ENCODE data around the gene ANKRD50.

Gene ANKRD50

DNA sequence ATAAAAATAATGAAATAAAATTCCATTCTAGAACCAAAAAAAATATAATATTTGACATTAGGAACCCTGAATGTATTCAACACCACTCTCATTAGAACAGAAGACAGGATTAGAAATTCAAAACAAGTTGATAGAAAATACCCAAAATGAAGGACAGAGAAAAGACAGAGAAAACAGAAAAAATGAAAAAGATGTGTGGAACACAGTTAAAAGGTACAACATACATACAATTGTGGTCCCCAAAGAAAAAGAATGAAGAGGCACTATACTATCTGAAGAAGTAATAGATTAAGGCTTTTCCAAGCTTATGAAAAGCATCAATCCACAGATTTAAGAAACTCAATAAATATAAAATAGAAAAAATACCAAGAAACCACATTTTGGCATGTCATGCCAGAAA is 16.4 kb downstream of the ANKRD50 start:
- TF ChIP-seq, protein P1, sequence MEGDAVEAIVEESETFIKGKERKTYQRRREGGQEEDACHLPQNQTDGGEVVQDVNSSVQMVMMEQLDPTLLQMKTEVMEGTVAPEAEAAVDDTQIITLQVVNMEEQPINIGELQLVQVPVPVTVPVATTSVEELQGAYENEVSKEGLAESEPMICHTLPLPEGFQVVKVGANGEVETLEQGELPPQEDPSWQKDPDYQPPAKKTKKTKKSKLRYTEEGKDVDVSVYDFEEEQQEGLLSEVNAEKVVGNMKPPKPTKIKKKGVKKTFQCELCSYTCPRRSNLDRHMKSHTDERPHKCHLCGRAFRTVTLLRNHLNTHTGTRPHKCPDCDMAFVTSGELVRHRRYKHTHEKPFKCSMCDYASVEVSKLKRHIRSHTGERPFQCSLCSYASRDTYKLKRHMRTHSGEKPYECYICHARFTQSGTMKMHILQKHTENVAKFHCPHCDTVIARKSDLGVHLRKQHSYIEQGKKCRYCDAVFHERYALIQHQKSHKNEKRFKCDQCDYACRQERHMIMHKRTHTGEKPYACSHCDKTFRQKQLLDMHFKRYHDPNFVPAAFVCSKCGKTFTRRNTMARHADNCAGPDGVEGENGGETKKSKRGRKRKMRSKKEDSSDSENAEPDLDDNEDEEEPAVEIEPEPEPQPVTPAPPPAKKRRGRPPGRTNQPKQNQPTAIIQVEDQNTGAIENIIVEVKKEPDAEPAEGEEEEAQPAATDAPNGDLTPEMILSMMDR (IDR thresholded peaks at IDR 0.05; ENCODE audit: insufficient read depth, low read depth, low read length, missing control alignments), result no peak
- no peak overlapping the region for H3K4me3 ChIP-seq (ENCODE audit: low read depth, low read length)
- DNase-seq (ENCODE audit: low read depth), result no peak

DNA sequence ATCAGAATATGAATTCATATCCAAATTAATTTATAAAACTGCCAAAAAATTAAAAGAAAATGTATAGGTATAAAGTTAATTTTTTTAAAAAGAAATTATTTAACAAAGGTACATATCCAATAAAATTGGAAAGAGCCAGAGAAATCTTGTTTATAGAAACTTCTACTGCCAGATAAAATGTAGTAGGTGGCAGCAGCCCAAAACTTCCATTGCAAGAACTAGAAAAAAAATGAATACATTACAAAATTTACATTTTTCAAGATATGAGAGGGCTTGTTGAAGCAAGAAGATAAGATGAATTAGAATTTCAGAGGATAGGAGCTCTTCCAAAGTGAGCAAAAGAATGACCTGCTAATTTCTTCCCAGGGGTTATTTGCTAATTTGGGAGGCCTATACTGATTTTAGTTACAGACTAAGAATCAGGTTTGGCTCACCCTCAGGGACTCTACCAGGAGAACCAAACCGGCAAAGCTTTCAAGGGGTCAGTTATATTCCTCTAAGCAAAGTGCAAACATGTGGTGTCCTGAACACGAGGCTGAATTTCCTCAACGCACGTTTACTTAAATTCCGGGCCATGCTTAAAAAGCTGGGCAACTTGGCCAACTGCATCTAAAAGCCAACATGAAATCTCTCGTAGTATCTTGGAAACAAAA is 17.5 kb downstream of the ANKRD50 start:
- TF ChIP-seq, protein P1 (IDR thresholded peaks at IDR 0.05; ENCODE audit: insufficient read depth, low read depth, low read length, missing control alignments), result no peak
- DNase-seq (ENCODE audit: low read depth), result no peak
- H3K4me3 ChIP-seq (ENCODE audit: low read depth, low read length), result no peak overlapping the region

DNA sequence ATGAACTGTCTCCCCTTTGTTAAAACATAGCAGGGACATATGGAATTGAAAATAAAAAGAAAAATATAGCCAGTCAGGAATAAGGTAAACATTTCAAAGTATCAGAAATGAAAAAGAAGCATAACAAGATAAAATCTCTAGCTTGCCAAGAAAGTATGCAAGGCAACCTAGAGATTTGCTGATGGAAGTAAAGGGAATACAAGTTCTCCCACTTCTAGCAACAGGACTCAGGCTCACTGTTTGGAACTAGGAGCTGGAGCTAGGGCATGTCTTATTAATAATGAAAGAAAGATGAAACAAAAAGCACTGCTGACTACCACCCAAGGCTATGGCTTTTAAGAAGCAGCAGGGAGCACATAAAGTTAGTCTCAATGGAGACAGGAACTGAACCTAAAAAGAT is 18.2 kb downstream of the ANKRD50 start:
- TF ChIP-seq, protein P1 (IDR thresholded peaks at IDR 0.05; ENCODE audit: insufficient read depth, low read depth, low read length, missing control alignments), result no peak
- no peak for DNase-seq (ENCODE audit: low read depth)
- no peak overlapping the region for H3K4me3 ChIP-seq (ENCODE audit: low read depth, low read length)

DNA sequence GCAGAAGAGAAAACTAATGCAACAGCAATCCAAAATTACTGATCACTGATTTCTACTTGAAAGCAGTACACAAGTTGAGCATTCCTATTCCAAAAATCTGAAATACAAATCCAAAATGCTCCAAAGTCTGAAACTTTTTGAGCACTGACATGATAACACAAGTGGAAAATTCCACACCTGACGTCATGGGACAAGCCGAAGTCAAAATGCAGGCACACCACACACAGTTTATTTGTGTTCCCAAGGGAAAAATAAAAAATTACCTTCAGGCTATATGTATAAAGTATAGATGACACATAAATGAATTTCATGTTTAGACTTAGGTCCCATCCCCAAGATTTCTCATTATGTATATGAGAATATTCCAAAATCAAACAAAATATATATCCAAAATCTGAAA is 20.7 kb downstream of the ANKRD50 start:
- TF ChIP-seq, protein P1 (IDR thresholded peaks at IDR 0.05; ENCODE audit: insufficient read depth, low read depth, low read length, missing control alignments), result no peak
- DNase-seq (ENCODE audit: low read depth), result no peak
- no peak overlapping the region for H3K4me3 ChIP-seq (ENCODE audit: low read depth, low read length)

DNA sequence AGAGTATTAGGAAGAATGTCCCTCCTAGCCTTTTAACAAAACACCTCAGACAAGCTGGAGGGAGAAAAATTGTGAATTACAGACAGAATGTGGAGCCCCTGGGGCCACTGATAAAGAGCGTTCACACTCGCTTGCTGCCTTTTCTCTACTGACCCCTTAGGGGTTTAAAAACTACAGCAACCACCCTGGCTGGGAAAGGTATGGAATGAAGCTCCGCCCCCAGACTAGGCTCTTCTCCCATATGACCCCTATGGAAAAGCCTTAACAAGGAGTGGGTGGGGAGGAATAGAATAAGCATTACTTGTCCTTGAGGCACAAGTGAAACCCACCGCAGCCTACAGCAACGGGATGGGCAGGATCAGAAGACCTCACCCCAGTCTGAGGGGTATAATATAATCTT is 26.3 kb downstream of the ANKRD50 start:
- no peak overlapping the region for H3K4me3 ChIP-seq (ENCODE audit: low read depth, low read length)
- DNase-seq (ENCODE audit: low read depth), result no peak
- TF ChIP-seq, protein P1 (IDR thresholded peaks at IDR 0.05; ENCODE audit: insufficient read depth, low read depth, low read length, missing control alignments), result no peak

DNA sequence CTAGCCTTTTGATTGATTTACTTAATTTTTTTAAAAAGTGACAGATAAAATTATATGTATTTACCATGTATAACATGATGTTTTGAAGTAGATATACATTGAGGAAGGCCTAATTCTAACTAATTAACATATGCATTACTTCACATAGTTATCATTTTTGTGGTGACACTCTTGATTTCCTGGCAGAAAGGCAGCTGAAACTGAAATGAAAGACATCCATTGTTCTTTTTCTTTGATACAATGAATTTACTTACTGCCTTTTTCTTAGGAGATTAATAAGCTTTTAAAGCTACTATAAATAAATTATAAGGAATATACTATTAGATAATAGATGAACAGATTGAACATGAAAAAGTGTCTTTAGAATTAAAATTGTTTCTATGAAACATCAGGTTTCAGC is 26.7 kb downstream of the ANKRD50 start:
- H3K4me3 ChIP-seq (ENCODE audit: low read depth, low read length), result no peak overlapping the region
- TF ChIP-seq, protein P1 (IDR thresholded peaks at IDR 0.05; ENCODE audit: insufficient read depth, low read depth, low read length, missing control alignments), result no peak
- DNase-seq (ENCODE audit: low read depth), result no peak

DNA sequence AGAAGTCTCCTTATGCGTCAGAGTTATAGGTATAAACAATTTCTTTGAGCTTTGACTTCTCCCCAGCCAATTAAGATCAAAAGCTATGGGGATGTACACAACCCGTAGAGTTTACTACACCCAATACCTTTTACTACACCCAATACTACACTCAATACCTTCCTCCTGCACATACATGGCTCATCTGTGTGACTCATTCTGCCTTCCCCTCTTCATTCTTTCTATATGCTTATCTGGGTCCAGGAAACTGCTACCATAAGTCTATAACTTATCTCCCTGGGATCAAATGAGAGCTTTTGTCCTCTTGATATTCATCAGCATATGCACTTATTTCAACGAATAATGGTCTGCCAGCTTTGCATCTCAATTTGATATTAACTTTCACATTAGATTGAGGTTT is 28.2 kb downstream of the ANKRD50 start:
- TF ChIP-seq, protein P1 (IDR thresholded peaks at IDR 0.05; ENCODE audit: insufficient read depth, low read depth, low read length, missing control alignments), result no peak
- no peak for DNase-seq (ENCODE audit: low read depth)
- no peak overlapping the region for H3K4me3 ChIP-seq (ENCODE audit: low read depth, low read length)

Measured in GM12865 (cell line).